Measurements from ENCODE around the gene TMEM50B.

DNA sequence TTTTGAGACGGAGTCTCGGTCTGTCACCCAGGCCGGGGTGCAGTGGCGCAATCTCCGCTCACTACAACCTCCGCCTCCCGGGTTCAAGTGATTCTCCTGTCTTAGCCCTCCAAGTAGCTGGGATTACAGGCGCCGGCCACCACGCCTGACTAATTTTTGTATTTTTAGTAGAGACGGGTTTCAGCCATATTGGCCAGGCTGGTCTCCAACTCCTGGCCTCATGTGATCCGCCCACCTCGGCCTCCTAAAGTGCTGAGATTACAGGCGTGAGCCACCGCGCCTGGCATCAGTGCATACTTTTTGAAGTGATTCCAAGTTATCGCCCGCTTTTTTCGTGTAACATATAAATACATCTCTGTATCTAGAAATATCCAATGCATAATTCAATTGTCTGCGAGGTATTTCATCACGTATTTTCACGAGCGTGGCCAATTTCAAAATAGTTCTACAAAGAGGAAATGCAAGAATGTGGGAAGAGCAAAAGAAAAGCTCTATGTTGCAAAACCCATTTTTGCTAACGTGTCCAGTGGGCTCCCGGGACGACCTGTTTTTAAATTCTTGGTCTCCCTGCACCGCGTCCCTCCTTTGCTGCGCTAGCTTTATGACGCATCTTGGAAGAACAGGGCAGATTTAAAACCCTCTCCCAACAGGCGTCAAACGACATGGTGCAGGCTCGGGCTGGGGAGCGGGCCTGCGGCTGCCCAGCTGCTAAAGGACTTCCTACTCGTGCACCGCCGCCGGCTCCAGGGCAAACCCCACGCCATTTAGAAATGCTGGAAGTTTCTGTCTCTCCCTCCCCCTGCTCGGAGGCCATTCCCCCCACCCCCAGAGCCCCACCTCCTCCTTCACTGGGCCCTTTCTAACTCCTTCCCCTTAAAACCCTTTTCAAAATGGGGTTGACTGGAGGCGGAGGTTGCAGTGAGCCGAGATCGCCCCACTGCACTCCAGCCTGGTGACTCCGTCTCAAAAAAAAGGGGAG is 77.5 kb downstream of the TMEM50B start:
- TF ChIP-seq, protein P1, sequence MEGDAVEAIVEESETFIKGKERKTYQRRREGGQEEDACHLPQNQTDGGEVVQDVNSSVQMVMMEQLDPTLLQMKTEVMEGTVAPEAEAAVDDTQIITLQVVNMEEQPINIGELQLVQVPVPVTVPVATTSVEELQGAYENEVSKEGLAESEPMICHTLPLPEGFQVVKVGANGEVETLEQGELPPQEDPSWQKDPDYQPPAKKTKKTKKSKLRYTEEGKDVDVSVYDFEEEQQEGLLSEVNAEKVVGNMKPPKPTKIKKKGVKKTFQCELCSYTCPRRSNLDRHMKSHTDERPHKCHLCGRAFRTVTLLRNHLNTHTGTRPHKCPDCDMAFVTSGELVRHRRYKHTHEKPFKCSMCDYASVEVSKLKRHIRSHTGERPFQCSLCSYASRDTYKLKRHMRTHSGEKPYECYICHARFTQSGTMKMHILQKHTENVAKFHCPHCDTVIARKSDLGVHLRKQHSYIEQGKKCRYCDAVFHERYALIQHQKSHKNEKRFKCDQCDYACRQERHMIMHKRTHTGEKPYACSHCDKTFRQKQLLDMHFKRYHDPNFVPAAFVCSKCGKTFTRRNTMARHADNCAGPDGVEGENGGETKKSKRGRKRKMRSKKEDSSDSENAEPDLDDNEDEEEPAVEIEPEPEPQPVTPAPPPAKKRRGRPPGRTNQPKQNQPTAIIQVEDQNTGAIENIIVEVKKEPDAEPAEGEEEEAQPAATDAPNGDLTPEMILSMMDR (IDR thresholded peaks at IDR 0.05): no peak
- TF ChIP-seq POLR2A (IDR thresholded peaks at IDR 0.05): no peak

All from testis (tissue), 2 donors.